NCI-H460 (cell line): ENCODE measurements around the gene NKX2-4. TPM values are rescaled to one million over a fixed set of nuclear protein-coding genes. Genes with fewer than 3 reads are reported as not detected.
"Not testable (repeated sequence)": the region's sequence is repeated elsewhere in the genome, so short reads cannot be mapped to it uniquely, and the experiment has no call there.

Experiments
- DNase-seq: peaks from one replicate; pipeline ENCODE4 v3.0.0-alpha.2; 2016; ENCODE audit warnings: low read depth; ENCODE audit errors: extremely low read depth
- polyA plus RNA-seq: library from polyadenylated mRNA; depleted of rRNA; stranded (reverse); fragments of >200 nt; gene quantifications from 2 replicates; pipeline ENCODE4 v1.2.3, GENCODE V29; 2014; cell fraction: nucleus; rRNA removed
- total RNA-seq: library from RNA; depleted of rRNA; stranded (reverse); fragments of >200 nt; shearing (Covaris generic); gene quantifications from 2 replicates; pipeline ENCODE4 v1.2.3, GENCODE V29; 2014; rRNA removed

The NKX2-4 gene
- total RNA-seq: not detected in 2 replicates
- polyA plus RNA-seq: not detected in 2 replicates

GRCh38 chr20:21397341-21398108 is at the start of gene NKX2-4:
TSS of gene NKX2-4 (minus strand) at chr20:21397526. CDS start at chr20:21397399, 127 bp downstream.
- no peak for DNase-seq

GRCh38 chr20:21437816-21438215 is 40.5 kb upstream of the NKX2-4 start:
- no peak for DNase-seq

GRCh38 chr20:21437248-21437647 is 39.9 kb upstream of the NKX2-4 start:
- DNase-seq: no peak

- peak; percentile 17 for DNase-seq
Measured at GRCh38 chr20:21436205-21436604, 38.9 kb upstream of the NKX2-4 start.

- no peak for DNase-seq
Measured at GRCh38 chr20:21435576-21435975, 38.2 kb upstream of the NKX2-4 start.

GRCh38 chr20:21433329-21433890 is 36.1 kb upstream of the NKX2-4 start:
- DNase-seq: no peak

- DNase-seq: no peak
Measured at GRCh38 chr20:21432911-21433310, 35.6 kb upstream of the NKX2-4 start.

- no peak for DNase-seq
Measured at GRCh38 chr20:21430020-21430419, 32.7 kb upstream of the NKX2-4 start.

- no peak for DNase-seq
Measured at GRCh38 chr20:21424846-21425245, 27.5 kb upstream of the NKX2-4 start.

GRCh38 chr20:21423712-21424111 is 26.4 kb upstream of the NKX2-4 start:
- DNase-seq: not testable (repeated sequence)

- no peak for DNase-seq
Measured at GRCh38 chr20:21421601-21422236, 24.4 kb upstream of the NKX2-4 start.

- DNase-seq: not testable (repeated sequence)
Measured at GRCh38 chr20:21419147-21419546, 21.8 kb upstream of the NKX2-4 start.

- not testable (repeated sequence) for DNase-seq
Measured at GRCh38 chr20:21413996-21414395, 16.7 kb upstream of the NKX2-4 start.

GRCh38 chr20:21411725-21412124 is 14.4 kb upstream of the NKX2-4 start:
- no peak for DNase-seq

- no peak for DNase-seq
Measured at GRCh38 chr20:21399005-21399475, 1.7 kb upstream of the NKX2-4 start.

- DNase-seq: no peak
Measured at GRCh38 chr20:21398109-21399004, 1.0 kb upstream of the NKX2-4 start.

GRCh38 chr20:21396599-21397340 is 556 bp downstream of the NKX2-4 start:
- DNase-seq: no peak

- DNase-seq: no peak
Measured at GRCh38 chr20:21395666-21396598, 1.4 kb downstream of the NKX2-4 start.
